Neural crest cell (in vitro differentiated cells): Measurements from ENCODE around the gene FFAR4. TPM values are rescaled to one million over a fixed set of nuclear protein-coding genes. Genes with fewer than 3 reads are reported as not detected.

Experiments
- DNase-seq: peaks from one replicate; pipeline ENCODE4 v3.0.0; 2021; ENCODE audit warnings: low read depth, mixed read lengths, low spot score
- H3K27ac Mint-ChIP-seq: one replicate; pipeline ENCODE4 v1.8.0; 2021; ENCODE audit warnings: mild to moderate bottlenecking, mixed read lengths; ENCODE audit not compliant: unreplicated experiment
- H3K27me3 Mint-ChIP-seq: 2 replicates; pipeline ENCODE4 v1.8.0; 2021; ENCODE audit warnings: low read depth, mild to moderate bottlenecking, mixed read lengths
- H3K36me3 Mint-ChIP-seq: 2 replicates; pipeline ENCODE4 v1.8.0; 2021; ENCODE audit warnings: low read depth, mild to moderate bottlenecking, mixed read lengths
- H3K4me1 Mint-ChIP-seq: 2 replicates; pipeline ENCODE4 v1.8.0; 2021; ENCODE audit warnings: mixed read lengths
- H3K4me3 Mint-ChIP-seq: one replicate; pipeline ENCODE4 v1.8.0; 2021; ENCODE audit warnings: mild to moderate bottlenecking, mixed read lengths
- H3K9me3 Mint-ChIP-seq: 2 replicates; pipeline ENCODE4 v1.8.0; 2021; ENCODE audit warnings: mixed read lengths
- CTCF ChIP-seq: fragments of 200-600 bp; sonication (generic); conservative IDR thresholded peaks from 2 replicates; pipeline ENCODE4 v1.5.0; 2021; ENCODE audit warnings: antibody characterized with exemption, mild to moderate bottlenecking
- total RNA-seq: library from RNA; stranded (reverse); gene quantifications from 2 replicates; pipeline ENCODE4 v1.2.1, GENCODE V29; 2021

Gene FFAR4
- total RNA-seq, 1 donor from 2014 or later: 0.09 TPM

GRCh38 chr10:93579985-93580711 is 13.7 kb downstream of the FFAR4 start:
- Mint-ChIP-seq H3K4me3 (no peak overlapping the region), H3K27me3 (no peaks in the 10 kb centered on the region), H3K9me3 (peaks cover 2% of the 10 kb centered on the region), H3K36me3 (no peaks in the 10 kb centered on the region), H3K27ac (no peak overlapping the region), H3K4me1 (peaks cover 9% of the 10 kb centered on the region)
- TF ChIP-seq CTCF: no peak
- no peak for DNase-seq

GRCh38 chr10:93580828-93581227 is 14.4 kb downstream of the FFAR4 start:
- no peak overlapping the region for H3K4me3 Mint-ChIP-seq

GRCh38 chr10:93584445-93584844 is 18.0 kb downstream of the FFAR4 start:
- Mint-ChIP-seq H3K36me3 (no peaks in the 10 kb centered on the region), H3K27me3 (no peaks in the 10 kb centered on the region), H3K4me1 (peaks cover 9% of the 10 kb centered on the region), H3K4me3 (no peak overlapping the region), H3K27ac (no peak overlapping the region), H3K9me3 (peaks cover 2% of the 10 kb centered on the region)
- DNase-seq: no peak
- TF ChIP-seq CTCF: no peak

More at GRCh38 chr10:93580828-93581227, 14.4 kb downstream of the FFAR4 start:
- Mint-ChIP-seq H3K9me3 (peaks cover 2% of the 10 kb centered on the region), H3K4me1 (peaks cover 9% of the 10 kb centered on the region), H3K36me3 (no peaks in the 10 kb centered on the region), H3K27me3 (no peaks in the 10 kb centered on the region), H3K27ac (peak overlapping the region; percentile 74)
- TF ChIP-seq CTCF: no peak
- DNase-seq: peak; percentile 54

- Mint-ChIP-seq H3K27ac (no peak overlapping the region), H3K4me1 (peaks cover 13% of the 10 kb centered on the region), H3K27me3 (no peaks in the 10 kb centered on the region), H3K9me3 (no peaks in the 10 kb centered on the region), H3K4me3 (no peak overlapping the region), H3K36me3 (no peaks in the 10 kb centered on the region)
- TF ChIP-seq CTCF: no peak
- DNase-seq: no peak
These were observed 23.4 kb downstream of the FFAR4 start for GRCh38 chr10:93589648-93590562.

- Mint-ChIP-seq H3K4me1 (peaks cover 13% of the 10 kb centered on the region), H3K27me3 (no peaks in the 10 kb centered on the region), H3K4me3 (no peak overlapping the region), H3K9me3 (no peaks in the 10 kb centered on the region), H3K36me3 (no peaks in the 10 kb centered on the region), H3K27ac (no peak overlapping the region)
- TF ChIP-seq CTCF: no peak
- DNase-seq: no peak
These were observed 24.2 kb downstream of the FFAR4 start for GRCh38 chr10:93590638-93591037.
